GM10847 (cell line): Measurements from ENCODE around the gene DIAPH1.

Experiments
- POLR2A ChIP-seq: IDR thresholded peaks from 2 replicates; pipeline ENCODE4 v1.6.1; 2011; ENCODE audit not compliant: insufficient read length; ENCODE audit errors: extremely low read depth

Gene DIAPH1

DNA sequence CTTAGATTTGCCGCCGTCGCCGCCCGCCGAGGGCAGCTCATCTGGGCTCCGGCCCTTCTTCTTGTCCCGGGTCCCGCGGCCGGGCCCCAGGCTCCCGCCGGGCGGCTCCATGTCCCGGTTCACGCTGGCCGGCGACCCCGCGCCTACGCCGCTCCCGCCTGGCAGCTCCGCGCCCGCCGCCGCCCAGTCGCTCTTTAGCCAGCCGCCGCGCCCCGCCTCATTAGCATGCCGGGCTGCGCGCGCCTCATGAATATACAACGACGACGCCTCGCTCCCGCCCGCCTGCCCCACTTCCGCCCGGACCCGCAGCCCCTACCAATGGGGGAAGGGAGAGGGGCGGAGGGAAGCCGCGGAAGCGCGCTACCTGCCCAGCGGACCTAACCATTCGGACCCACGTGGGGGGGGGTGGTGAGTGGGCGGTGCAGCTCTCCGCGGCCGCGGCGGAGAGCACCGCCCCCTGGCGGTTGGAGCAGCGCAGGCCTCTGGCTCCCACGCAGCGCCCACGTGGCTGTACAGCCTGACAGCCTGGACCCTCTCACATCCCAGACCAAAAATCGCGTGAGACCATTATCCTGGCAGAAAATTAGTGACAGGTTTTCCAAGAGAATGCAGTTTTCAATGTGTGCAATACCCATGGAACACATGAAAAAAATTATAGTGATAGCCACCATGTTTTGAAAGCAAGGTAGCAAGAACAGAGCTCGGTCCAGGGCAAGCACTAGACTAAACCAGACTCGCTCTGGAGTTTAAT lies at the start of gene DIAPH1:
DIAPH1 (minus strand) TSS at position 197 of the 751 bp plus-strand sequence; CDS start at position 111, 86 bp downstream.
- TF ChIP-seq POLR2A, result peak; percentile 82

DNA sequence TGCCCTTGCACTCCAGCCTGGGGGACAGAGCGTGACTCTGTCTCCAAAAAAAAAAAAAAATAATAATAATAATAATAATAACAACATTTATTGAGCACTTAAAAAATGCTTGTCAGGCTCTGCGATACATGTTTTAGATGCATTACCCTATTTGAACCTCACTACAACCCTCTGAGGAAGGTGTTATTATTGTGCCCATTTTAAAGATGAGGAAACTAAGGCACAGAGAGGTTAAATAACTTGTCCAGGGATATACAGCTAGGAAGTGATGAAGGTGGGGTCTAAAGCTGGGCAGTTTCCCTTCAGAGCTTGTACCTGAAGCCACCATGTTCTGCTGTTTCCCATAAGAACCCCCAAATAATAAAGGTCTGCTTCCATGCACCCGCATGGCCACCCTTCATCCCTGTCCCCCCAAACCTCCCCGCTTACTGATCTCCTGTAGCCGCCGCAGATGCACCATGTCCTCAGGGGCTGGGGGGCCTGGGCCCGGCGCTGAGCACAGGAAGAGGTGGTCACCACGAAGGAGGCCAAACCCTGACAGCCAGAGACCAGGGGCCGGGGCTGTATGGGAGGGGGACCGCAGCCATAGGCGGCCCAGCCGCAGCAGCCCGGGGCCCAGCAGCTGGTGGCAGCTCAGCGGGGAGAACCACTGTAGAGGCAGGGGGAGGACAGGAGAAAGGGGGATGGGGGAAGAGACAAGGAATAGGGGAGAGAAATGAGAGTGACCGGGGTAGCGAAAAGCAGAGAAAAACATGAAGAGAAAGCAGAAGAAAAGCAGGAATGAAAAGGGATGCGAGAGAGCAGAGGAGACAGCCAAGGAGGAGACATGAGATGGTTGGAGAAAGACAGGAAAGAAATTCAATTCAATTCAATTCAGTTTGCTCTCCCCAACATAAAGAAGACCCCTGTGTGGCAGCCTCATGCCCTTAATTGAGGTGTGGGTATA lies 47.5 kb upstream of the DIAPH1 start:
- TF ChIP-seq POLR2A, result no peak

DNA sequence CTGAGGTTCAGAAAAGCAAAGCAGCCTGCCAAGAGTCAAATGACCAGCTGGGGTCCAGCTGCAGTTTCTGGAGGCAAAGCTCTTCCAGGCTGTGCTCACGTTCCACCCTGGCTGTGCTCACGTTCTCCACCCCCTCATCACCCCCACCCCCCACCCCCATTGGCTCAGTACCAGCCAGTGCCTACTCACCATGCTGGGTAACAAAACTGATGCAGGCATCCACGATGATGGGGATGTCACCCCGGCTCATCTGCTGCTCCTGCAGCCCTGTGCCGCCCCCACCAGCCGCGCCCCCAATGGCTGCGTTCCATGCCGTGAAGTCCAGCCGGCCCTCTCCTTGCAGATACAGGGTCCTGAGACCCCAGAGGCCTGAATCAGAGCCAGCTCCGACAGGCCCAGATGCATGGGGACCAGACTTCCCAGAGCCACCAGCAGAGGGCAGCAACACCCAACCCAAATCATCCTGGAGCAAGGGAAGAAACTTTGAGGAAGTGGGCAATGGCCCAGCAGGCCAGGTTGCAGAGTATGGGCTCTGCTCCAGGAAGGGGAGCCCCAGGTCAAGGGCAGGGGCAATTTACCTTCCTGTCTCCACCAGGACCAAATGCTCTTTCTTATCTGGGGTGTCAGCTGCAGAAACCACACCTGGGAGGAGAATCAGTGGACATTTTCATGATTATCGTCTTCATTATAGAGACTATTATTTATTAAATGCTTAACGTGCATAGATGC lies 46.1 kb upstream of the DIAPH1 start:
- TF ChIP-seq POLR2A, result no peak

DNA sequence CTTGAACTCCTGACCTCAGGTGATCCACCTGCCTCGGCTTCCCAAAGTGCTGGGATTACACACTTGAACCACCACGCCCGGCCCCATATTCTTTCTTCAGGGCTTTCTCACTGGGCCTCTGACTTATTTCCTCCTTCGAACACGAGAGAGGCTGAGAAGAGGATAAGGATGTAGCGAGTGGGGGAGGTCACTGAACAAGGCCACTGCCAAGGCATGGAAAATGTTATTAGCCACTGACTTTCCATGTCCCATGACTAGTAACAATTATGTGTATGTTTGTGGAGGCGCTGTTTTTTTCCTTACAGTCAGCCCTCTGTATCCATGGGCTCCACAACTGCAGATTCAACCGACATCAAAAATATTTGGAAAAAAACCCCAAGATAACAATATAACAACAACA lies 44.7 kb upstream of the DIAPH1 start:
- no peak for TF ChIP-seq POLR2A

DNA sequence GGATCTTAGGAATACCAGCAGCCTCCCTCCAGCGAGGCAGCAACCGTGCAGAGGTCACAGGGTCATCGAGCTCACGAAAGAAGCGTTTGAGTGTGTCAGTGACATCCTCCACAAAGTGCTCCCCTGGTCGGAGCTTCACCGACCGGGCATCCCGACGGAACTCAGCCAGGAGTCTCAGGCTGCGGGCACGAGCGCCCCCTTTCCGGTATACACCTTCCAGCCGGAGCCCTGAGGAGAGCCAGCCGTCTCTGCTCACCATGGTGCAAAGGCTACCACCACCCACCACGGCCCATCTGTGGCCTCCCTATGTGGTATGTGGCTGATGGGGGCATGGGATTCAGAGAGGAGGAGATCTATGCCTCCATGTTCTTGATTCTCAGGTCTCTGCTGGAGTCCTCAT lies 43.2 kb upstream of the DIAPH1 start:
- TF ChIP-seq POLR2A, result no peak

DNA sequence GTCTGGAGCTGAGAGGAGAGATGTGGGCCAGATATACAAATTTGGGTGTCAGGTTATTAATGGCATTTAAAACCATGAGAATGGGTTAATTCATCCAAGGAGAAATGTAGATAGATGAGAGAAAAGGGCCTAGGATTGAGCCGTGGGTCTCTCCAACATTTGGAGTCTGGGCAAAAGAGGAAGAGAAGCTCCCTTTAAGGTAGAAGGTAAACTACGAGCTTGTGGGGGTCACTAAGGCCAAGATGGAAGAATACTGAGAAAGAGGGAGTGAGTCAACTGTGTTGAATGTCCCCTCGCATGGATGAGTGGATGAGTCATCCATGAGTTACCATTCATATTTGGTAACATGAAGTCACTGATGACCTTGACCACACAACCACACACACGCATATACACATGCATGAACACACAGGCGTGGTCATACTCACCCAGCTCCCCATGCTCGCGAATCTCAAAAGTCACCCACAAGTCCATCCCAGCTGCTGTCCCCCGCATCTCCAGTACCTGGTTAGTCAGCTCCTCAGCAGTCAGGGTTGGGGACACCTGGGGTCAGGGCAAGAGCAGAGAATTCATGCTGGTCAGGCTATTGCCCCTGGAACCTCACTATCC lies 39.2 kb upstream of the DIAPH1 start:
- no peak for TF ChIP-seq POLR2A

DNA sequence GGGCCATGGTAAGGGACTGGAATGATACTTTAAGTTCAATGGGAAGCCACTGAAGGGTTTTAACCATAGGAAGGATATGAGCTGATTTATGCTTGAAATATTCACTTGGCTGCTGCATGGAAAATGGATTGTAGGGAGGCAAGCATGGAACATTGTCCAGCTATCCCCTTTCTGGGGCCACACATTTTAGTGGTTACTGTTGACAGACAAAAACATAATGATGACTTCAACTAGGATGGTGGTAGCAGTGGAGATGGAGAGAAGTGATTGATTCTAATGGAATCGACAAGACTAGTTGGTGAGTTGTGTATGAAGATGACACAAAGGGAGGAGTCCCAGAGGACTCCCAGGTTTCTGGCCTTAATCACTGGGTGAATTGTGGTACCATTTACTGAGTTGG lies 38.6 kb upstream of the DIAPH1 start:
- no peak for TF ChIP-seq POLR2A

DNA sequence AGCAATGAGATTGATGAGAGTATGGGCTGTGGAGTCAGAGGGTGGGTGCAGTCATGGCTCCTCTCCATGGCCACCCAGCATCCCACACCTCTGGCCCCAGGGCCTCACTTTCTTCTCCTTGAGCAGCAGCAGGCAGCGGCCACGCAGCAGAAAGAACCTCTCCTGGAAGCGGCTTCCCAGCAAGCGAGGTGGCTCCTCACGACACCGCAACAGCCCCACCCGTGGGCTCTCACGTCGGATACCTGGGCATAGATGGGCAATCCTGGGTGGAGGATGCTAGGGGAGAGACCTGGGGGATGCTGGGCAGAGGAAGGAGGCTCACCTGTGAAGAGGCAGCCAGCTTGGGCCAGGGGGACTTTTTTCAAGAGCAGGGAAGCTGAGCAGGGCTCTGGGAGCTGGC lies 37.6 kb upstream of the DIAPH1 start:
- TF ChIP-seq POLR2A, result no peak

DNA sequence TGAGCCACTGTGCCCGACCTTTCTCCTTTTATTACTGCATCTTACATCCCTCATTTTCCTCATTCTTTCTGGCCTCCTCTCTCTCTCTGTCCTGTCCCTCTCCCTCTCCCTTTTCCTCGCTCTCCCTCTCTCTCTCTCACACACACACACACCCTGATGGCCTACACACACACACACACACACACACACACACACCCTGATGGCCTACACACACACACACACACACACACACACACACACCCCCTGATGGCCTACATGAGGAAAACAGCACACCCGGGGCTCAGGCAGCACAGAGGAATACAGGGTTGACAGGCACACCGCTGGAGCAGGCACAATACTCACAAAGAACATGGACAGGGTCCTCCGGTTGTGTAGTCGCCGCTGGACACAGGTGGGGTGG lies 36.2 kb upstream of the DIAPH1 start:
- no peak for TF ChIP-seq POLR2A

DNA sequence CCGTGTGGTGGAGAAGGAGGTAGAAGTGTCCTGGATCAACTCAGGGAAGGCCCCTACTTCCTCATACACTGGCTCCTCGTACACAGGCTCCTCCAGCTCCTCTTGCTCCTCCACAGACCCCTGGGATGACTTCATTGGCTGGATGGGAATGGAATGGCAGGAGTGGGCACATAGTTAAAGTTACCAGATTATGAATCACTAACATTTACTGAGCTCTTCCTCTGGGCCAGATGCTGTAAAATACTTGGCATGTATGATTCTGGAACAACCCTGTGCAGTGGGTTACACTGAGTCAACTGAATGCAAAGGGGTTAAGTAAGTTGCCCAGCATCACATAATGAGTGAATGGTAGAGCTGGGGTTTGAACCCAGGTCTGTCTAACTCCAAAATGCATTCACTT lies 35.5 kb upstream of the DIAPH1 start:
- TF ChIP-seq POLR2A, result no peak

DNA sequence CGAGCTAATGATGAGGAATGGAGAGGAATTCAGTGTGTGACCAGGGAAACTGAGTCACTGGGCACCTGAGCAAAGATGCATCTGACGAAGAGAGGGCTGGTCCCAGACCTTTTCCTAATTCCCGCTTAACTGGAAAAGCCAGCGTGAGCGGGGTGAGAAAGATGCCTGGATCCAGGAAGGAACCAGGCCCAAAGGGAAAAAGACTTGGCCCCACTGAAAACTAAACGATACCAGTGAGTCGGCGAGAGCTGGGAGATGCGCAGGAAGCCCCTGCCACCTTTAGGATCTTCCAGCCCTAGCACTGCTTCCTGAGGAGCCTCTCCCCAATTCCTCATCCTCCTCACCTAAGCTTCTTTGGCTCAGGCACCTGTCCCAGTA lies 32.9 kb upstream of the DIAPH1 start:
- TF ChIP-seq POLR2A, result no peak

DNA sequence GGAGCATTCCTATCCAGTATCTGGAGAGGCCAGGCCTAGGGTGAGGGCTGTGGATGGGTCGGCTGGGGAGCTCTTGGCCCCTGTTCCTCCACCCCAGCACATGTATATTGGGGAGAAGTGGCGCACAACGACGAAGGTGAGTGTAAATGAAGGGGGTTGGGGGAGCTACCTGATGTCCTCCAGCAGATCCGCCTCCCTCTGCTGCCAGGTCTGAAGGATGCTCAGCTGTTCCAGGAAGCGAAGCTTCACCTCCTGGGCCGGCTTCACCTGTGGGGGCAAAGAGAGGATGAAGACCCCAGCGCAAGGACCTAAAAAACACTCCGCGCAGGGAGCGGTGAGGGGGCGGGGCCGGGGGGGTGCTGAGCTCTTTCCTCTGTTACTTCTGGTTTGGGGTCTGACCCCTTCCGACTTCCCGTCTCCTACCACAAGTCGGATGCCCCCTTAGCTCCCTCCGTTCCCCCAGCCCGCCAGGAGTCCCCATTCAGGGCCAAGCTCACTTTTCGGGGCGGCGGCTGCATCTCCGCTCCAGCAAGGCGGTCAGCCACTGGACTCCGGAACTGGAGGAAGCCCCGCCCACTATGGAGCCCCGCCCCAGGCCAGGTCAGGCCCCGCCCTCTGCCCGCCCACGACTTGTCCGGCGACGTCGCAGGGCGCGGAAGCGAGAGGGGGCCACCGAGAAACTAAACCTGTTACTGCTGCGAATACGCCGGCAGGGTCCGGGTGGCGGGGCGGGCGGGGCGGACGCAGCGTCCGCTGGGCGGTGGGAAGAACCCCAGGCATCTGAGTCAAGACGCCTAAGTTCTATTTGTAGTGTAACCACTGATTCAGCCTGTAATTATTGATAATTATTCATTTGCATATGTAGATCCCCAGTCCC lies 32.3 kb upstream of the DIAPH1 start, which contains the start of gene FCHSD1:
FCHSD1 (minus strand) TSS at position 568 of the 877 bp plus-strand sequence; CDS start at position 518, 50 bp downstream.
- peak; percentile 45 for TF ChIP-seq POLR2A

DNA sequence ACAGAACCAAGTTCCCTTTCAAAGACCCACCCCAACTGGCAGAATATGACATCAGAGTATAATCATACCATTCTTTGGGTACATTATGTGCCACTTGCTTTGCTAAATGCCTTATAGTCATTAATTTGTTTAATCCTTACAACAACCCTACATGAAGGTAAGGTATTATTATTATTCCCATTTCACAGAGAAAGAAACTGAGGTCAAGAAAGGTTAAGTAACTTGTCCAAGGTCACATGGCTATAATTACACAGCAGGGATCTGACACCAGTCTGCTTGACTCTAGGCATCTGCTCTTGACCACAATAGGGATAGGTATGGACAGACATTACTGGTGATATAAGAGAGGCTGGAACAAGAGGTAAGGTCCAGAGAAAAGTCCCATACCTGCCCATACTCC lies 31.2 kb upstream of the DIAPH1 start:
- TF ChIP-seq POLR2A, result no peak

DNA sequence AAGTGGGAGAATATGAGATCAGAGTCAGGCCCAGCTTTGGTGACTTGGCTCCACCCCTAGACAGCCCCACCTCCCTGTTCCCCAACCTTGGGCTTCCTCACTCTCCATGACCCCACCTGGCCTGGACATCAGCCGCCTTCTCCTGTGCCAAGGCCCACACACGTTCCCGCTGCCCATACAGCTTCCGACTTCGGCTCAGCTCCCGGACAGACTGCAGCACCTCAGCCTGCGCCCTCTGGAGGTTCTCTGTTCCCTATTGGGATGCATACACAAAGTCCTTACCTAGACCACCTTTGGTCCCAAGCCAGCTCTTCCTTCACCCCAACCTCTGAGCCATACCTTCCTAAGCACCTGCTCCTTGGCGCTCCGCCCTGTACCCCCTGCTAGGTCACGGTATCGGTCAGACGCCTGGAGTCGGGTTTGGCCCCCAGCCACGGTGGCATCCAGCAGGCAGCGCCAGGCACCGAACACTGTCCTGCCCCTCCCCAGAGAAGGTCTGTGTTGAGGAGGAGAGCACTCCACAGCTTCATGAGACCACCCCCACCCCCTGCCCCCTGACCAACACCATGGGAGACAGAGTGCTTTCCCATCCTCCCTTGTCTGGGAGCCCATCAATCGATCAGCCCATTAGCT lies 30.4 kb upstream of the DIAPH1 start:
- TF ChIP-seq POLR2A, result no peak

DNA sequence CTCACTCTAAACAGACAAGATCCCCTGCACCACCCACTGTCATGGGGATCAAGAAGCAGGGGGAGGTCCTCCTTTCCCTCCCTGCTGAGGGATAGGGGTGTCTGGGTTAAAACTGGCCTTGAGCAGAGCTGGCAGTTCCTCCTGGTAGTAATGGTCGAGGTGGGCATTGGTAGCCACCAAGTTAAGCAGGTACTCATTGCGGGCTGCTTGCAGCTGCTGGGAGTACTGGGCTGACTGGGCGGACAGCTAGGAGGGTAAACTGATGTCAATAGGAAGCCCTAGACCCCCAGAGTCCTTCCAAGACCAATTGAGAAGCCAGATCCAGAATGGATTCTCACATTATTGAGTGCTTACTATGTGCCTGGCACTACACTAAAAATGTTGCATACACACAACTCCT lies 29.1 kb upstream of the DIAPH1 start:
- no peak for TF ChIP-seq POLR2A
